HUES48 (cell line): ENCODE data around the gene SLC18A3.

Experiments used
- H3K27ac ChIP-seq: one replicate; pipeline ENCODE4 v1.7.0; 2013; ENCODE audit warnings: low read depth, low read length, inconsistent platforms
- H3K27me3 ChIP-seq: 2 replicates; pipeline ENCODE4 v1.6.1; 2013; ENCODE audit warnings: mild to moderate bottlenecking, low read length; ENCODE audit not compliant: control insufficient read depth, insufficient read depth
- H3K36me3 ChIP-seq: 2 replicates; pipeline ENCODE4 v1.6.1; 2013; ENCODE audit warnings: low read length; ENCODE audit not compliant: control insufficient read depth, insufficient read depth
- H3K4me1 ChIP-seq: 2 replicates; pipeline ENCODE4 v1.6.1; 2013; ENCODE audit warnings: mild to moderate bottlenecking, low read length; ENCODE audit not compliant: control insufficient read depth, insufficient read depth
- H3K4me3 ChIP-seq: 2 replicates; pipeline ENCODE4 v1.5.1; 2013; ENCODE audit warnings: mild to moderate bottlenecking, low read depth, low read length
- H3K9ac ChIP-seq: 2 replicates; pipeline ENCODE4 v1.6.1; 2013; ENCODE audit warnings: mild to moderate bottlenecking, low read depth, low read length, moderate library complexity
- H3K9me3 ChIP-seq: 2 replicates; pipeline ENCODE4 v1.6.1; 2013; ENCODE audit warnings: low read length; ENCODE audit not compliant: control insufficient read depth, insufficient read depth

Gene SLC18A3

DNA sequence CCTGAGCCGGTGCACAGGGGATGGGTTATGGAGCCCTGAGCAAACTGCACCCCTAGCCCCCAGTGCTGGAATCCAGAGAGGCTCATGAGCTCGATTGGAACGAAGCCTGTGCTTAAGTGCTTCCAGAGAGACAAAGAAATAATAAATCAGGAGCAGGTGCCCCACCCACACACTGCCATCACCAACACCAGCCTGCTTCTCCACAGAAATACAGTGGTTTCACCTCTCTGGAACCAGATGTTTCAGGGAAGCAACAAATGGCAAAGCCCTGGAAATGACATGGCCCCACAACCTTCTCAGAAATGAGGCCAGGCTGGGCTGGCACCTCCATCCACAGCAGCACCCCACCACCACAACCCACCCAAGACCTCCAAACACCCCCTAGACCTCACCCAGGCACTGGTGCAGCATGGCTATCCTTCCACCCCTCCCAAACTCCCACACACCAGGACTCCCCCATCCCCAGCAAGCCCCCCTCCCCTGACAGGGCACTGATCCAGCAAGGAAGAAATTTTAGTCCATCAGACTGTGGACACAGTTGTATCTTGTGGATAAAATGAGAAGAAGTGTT is 4.1 kb upstream of the SLC18A3 start:
- H3K4me3 ChIP-seq: no peak overlapping the region
- no peaks in the 10 kb centered on the region for H3K9me3 ChIP-seq
- H3K27me3 ChIP-seq: peaks cover 89% of the 10 kb centered on the region
- no peak overlapping the region for H3K9ac ChIP-seq
- H3K4me1 ChIP-seq: peaks cover 10% of the 10 kb centered on the region
- H3K27ac ChIP-seq: no peak overlapping the region
- no peaks in the 10 kb centered on the region for H3K36me3 ChIP-seq

DNA sequence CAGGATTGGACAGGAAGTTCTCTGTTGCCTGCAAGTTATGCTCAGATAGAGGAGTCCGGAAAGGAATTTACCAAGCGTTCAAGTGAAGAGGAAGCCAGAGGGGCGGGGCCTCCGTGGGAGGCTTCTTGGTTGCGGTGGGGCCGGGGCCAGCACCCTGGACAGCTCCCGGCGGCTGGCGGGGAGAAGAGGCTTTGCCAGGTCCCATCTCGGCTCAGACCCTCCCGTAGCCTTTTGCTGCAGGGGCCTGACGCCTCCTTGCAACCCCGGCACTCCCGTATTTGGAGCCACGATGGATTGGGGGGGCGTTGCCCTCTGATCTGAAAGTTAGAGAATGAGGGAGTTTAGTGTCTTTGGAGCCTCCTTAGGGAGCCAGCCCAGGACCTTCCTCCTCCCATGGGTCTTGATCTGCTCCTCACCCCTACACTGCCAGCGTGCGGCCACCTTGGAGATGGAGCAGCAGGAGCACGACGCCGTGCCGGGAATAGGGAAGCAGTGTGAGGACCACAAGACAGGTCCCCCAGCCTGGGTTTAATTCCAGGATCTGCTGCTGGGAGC is 3.1 kb upstream of the SLC18A3 start:
- Histone ChIP-seq H3K36me3 (no peaks in the 10 kb centered on the region), H3K27ac (no peak overlapping the region), H3K27me3 (peaks cover 97% of the 10 kb centered on the region), H3K9me3 (no peaks in the 10 kb centered on the region), H3K4me3 (no peak overlapping the region), H3K9ac (no peak overlapping the region), H3K4me1 (peaks cover 10% of the 10 kb centered on the region)

DNA sequence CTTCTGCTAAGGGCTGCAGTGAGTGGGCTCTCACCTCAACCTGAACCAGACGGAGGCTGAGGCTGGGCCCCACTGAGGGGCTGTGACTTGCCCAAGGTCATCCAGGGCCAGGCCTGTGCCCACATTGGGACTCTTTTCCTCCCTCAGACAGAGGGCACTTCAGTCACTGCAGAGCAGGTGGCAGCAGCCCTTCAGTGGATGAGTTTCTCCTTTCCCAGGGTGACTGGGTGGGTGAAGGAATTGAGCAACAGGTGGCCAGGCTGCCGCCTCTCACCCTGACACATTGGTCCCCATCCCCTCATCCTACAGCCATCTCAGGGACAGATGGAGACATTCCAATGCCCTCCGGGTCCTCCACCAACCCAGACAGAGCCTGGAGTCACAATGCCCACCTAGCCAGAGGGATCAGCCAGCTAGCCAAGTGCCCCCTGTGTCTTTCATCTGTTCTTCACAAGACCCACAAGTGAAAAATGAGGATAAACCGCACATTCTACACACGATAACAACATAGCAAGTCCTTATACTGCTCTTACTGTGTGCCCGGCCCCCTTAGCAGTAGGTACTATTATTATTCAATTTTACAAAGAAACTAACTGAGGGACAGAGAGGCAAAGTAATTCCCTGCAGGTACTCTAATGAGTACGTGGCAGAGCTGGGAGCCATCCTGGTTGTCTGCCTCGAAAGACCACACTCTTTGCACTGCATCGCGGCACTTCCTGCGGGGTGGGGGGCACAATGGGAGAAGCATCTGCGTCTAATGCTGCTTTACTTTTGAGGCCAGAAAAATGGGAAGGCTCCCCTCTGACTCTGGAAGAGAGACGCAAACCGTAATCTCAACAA is 1.7 kb upstream of the SLC18A3 start:
- H3K4me3 ChIP-seq: peak overlapping the region; percentile 63
- H3K27me3 ChIP-seq: peaks cover 98% of the 10 kb centered on the region
- H3K36me3 ChIP-seq: no peaks in the 10 kb centered on the region
- H3K27ac ChIP-seq: no peak overlapping the region
- H3K4me1 ChIP-seq: peaks cover 22% of the 10 kb centered on the region
- H3K9me3 ChIP-seq: no peaks in the 10 kb centered on the region
- no peak overlapping the region for H3K9ac ChIP-seq

DNA sequence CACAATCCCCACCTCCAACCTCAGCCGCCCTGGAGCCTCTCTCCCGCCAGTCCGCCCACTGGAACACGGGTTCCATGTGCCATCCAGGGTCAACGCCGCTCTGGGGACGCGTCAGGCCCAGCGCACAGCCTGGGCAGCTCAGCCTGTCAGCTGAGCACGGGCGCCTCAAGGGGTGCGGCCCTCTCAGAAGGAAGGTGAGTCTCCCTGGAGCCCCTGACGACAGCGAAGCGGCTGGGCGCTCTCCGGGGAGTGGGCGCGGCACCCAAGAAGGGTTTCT is 1.2 kb upstream of the SLC18A3 start:
- no peaks in the 10 kb centered on the region for H3K36me3 ChIP-seq
- H3K9ac ChIP-seq: no peak overlapping the region
- H3K27ac ChIP-seq: no peak overlapping the region
- H3K27me3 ChIP-seq: peaks cover 98% of the 10 kb centered on the region
- H3K4me1 ChIP-seq: peaks cover 24% of the 10 kb centered on the region
- H3K9me3 ChIP-seq: no peaks in the 10 kb centered on the region
- peak overlapping the region; percentile 63 for H3K4me3 ChIP-seq

DNA sequence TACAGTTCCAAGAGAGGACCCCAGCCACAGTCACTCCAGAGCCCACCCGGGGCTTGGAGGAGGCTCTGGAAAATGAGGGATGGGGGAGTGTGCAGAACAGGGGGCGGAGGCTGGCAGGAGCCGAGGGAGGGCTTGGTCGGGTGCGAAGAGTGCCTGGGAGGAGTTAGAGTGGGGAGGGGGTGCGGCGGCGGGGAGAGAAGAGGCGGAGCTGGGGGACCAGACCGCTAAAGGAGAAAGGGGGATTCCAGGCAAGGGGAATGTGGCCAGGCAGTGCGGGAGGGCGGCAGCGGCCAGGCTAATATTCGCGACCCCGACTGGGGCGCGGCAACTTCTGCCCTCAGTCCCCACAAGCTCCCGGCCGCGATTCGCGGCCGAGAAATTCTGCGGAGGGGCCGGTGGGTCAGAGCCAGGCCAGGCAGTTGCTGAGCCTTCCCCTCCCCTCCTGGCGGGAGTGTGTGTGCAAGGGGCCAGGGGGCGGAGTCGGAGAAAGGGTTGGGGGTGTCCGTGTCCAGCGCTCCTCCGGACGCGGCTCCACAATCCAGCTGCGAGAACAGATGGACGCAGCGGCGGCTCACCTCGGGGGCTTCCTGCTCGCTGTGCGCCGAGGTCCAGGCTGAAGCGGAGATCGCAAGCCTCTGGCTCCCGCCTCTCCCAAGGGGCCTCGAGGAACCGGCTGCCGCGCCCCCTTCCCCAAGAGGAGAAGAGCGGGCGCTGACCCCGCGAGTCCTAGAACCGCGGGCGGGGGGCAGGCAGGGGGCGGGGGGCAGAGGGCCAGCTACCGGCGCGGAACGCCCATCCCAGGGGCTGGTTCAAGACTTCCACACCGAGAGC is 612 bp upstream of the SLC18A3 start:
- Histone ChIP-seq H3K27ac (no peak overlapping the region), H3K27me3 (peaks cover 98% of the 10 kb centered on the region), H3K36me3 (no peaks in the 10 kb centered on the region), H3K4me3 (peak overlapping the region; percentile 63), H3K4me1 (peaks cover 25% of the 10 kb centered on the region), H3K9ac (no peak overlapping the region), H3K9me3 (no peaks in the 10 kb centered on the region)

DNA sequence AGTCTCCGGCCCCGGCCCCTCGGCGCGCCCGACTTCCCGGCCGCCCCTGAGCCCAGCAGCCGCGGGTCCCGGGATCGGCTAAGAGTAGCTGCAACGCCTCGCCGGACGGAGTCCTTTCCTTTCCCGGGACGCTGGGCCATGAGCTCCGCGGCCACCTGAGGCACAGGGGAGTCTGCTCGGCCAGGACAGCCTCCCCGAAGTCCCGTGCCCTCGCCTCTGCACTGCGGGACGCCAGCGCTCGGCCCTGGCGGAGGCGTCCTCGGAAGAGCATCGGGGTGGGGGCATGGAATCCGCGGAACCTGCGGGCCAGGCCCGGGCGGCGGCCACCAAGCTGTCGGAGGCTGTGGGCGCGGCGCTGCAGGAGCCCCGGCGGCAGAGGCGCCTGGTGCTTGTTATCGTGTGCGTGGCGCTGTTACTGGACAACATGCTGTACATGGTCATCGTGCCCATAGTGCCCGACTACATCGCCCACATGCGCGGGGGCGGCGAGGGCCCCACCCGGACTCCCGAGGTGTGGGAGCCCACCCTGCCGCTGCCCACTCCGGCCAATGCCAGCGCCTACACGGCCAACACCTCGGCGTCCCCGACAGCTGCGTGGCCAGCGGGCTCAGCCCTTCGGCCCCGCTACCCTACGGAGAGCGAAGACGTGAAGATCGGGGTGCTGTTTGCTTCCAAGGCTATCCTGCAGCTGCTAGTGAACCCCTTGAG is 502 bp downstream of the SLC18A3 start:
- H3K27ac ChIP-seq: no peak overlapping the region
- peaks cover 98% of the 10 kb centered on the region for H3K27me3 ChIP-seq
- H3K36me3 ChIP-seq: no peaks in the 10 kb centered on the region
- peaks cover 27% of the 10 kb centered on the region for H3K4me1 ChIP-seq
- H3K4me3 ChIP-seq: peak overlapping the region; percentile 47; the same call in 1 of the 2 replicates
- H3K9me3 ChIP-seq: no peaks in the 10 kb centered on the region
- H3K9ac ChIP-seq: no peak overlapping the region

DNA sequence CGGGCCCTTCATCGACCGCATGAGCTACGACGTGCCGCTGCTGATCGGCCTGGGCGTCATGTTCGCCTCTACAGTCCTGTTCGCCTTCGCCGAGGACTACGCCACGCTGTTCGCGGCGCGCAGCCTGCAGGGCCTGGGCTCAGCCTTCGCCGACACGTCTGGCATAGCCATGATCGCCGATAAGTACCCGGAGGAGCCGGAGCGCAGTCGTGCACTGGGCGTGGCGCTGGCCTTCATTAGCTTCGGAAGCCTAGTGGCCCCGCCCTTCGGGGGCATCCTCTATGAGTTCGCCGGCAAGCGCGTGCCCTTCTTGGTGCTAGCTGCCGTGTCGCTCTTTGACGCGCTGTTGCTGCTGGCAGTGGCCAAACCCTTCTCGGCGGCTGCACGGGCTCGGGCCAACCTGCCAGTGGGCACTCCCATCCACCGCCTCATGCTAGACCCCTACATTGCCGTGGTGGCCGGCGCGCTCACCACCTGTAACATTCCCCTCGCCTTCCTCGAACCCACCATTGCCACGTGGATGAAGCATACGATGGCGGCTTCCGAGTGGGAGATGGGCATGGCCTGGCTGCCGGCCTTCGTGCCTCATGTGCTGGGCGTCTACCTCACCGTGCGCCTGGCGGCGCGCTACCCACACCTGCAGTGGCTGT is 1.2 kb downstream of the SLC18A3 start:
- no peaks in the 10 kb centered on the region for H3K9me3 ChIP-seq
- H3K9ac ChIP-seq: no peak overlapping the region
- H3K4me1 ChIP-seq: peaks cover 27% of the 10 kb centered on the region
- peak overlapping the region; percentile 47; the same call in 1 of the 2 replicates for H3K4me3 ChIP-seq
- H3K27me3 ChIP-seq: peaks cover 98% of the 10 kb centered on the region
- no peaks in the 10 kb centered on the region for H3K36me3 ChIP-seq
- H3K27ac ChIP-seq: no peak overlapping the region

DNA sequence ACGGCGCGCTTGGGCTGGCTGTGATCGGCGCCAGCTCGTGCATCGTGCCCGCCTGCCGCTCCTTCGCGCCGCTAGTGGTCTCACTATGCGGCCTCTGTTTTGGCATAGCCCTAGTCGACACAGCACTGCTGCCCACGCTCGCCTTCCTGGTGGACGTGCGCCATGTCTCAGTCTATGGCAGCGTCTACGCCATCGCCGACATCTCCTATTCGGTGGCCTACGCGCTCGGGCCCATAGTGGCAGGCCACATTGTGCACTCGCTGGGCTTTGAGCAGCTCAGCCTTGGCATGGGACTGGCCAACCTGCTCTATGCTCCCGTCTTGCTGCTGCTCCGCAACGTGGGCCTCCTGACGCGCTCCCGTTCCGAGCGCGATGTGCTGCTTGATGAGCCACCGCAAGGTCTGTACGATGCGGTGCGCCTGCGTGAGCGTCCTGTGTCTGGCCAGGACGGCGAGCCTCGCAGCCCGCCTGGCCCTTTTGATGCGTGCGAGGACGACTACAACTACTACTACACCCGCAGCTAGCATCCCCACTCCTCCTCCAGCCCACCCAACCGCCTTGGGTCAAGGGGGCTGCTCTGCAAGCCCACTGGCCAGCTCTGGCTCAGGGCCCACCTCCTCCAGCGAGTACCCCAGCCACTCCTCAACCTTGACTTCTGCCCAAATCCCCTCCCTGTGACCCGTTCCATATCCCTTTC is 1.9 kb downstream of the SLC18A3 start:
- Histone ChIP-seq H3K27ac (no peak overlapping the region), H3K9ac (no peak overlapping the region), H3K27me3 (peaks cover 98% of the 10 kb centered on the region), H3K36me3 (no peaks in the 10 kb centered on the region), H3K4me1 (peaks cover 27% of the 10 kb centered on the region), H3K4me3 (peak overlapping the region; percentile 7; the same call in 1 of the 2 replicates), H3K9me3 (no peaks in the 10 kb centered on the region)

DNA sequence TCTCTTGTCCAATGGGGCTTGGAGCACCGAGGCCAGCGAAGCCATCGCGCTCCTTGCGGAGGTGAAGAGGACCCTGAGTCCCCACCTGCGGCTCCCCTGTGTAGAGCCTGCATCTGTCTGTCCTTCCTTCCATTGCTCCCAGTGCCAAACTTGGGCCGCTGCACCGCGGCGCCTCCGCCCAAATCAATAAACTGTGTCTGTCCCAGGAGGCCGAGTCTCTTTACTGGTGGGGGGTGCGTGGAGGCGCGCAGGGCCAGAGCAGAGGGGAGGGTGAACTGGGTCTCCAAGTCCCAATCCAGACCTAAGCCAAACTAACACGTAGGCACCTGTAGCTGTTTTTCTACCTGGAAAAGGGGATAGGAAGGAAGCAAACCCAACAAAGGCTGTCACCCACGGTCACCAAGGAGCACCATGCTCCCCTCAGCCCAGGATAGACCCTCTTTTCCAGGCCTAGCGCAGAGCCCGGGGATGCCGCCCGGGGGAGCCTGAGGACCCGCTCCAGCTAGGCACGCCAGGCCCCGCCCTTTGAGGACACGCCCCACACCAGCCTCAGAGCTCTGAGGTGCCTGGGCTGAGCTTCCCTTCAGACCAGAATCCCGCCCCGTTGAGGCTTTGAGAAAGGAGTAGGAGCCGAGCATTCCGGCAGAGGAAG is 2.5 kb downstream of the SLC18A3 start:
- H3K9me3 ChIP-seq: no peaks in the 10 kb centered on the region
- H3K27me3 ChIP-seq: peaks cover 98% of the 10 kb centered on the region
- H3K27ac ChIP-seq: no peak overlapping the region
- no peak overlapping the region; the same call in 1 of the 2 replicates for H3K4me3 ChIP-seq
- no peak overlapping the region for H3K9ac ChIP-seq
- H3K36me3 ChIP-seq: no peaks in the 10 kb centered on the region
- H3K4me1 ChIP-seq: peaks cover 27% of the 10 kb centered on the region
